ENCODE results near the gene RHBDF1. TPM values are rescaled to one million over a fixed set of nuclear protein-coding genes. Genes with fewer than 3 reads are reported as not detected.

Gene RHBDF1
- polyA plus RNA-seq, 3 donors = 0.20 TPM; not detected in 2

DNA sequence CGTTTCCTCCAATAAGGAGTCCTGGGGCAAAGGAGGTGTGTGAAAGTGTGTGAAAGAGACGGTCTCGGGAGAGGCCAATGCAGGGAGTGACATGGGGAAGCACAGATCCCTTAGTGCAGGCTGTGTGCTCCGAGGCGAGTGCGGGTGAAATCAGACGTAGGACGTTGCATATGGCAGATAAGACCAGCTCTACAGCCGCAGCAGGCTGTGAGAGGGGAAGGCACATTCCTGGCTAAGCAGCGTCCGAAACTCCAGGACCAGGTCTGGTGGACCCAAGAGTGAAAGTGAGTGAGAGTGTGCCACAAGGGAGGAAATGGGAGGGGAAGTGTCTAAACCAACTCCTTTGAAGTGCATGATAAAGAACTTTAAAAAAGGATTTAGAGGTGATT lies 30.4 kb downstream of the RHBDF1 start:
- Histone ChIP-seq H3K4me2 (replicated peaks; ENCODE audit: extremely low read depth, low read length, poor library complexity, severe bottlenecking) (no peak overlapping the region), H3K27ac (ENCODE audit: low read depth in 1 of 2, low read length in 2 of 2) (no peak overlapping the region), H3K4me3 (replicated peaks in 1 of 3; ENCODE audit: low read depth in 2 of 3, low read length in 3 of 3) (no peak overlapping the region), H4K20me1 (ENCODE audit: insufficient read depth, low read length) (no peaks in the 10 kb centered on the region), H2AFZ (ENCODE audit: insufficient read depth, low read depth, low read length, poor library complexity, severe bottlenecking) (no peak overlapping the region), H3K36me3 (replicated peaks in 1 of 2; ENCODE audit: control insufficient read depth in 1 of 2, insufficient read depth in 2 of 2, low read length in 2 of 2) (peaks cover 37 to 55% of the 10 kb centered on the region in 2 donors), H3K79me2 (ENCODE audit: insufficient read depth, low read length) (peaks cover under 1% of the 10 kb centered on the region), H3K9ac (ENCODE audit: insufficient read depth, low read length, poor library complexity, severe bottlenecking) (no peak overlapping the region), H3K27me3 (ENCODE audit: control insufficient read depth in 2 of 2, insufficient read depth in 2 of 2, low read length in 2 of 2) (no peaks in the 10 kb centered on the region), H3K4me1 (ENCODE audit: control insufficient read depth in 1 of 2, insufficient read depth in 2 of 2, low read length in 2 of 2) (peaks cover 8 to 18% of the 10 kb centered on the region in 2 donors), H3K9me3 (replicated peaks in 1 of 2; ENCODE audit: control insufficient read depth in 1 of 2, insufficient read depth in 1 of 2, low read length in 2 of 2) (no peaks in the 10 kb centered on the region)
- no peak for TF ChIP-seq CTCF (IDR thresholded peaks at IDR 0.05)
- no peak for DNase-seq
- WGBS (ENCODE audit: insufficient coverage) = 92% methylated on average over 11 of the region's 11 CpGs
- peaks cover 46 to 55% of the 10 kb centered on the region in 2 donors for H3K36me3 Mint-ChIP-seq
- H3K4me1 Mint-ChIP-seq = peaks cover 27% of the 10 kb centered on the region
- no peaks in the 10 kb centered on the region for H3K9me3 Mint-ChIP-seq
- intact Hi-C loops (cut with micrococcal nuclease) = no loop called here
- H3K4me3 Mint-ChIP-seq = no peak overlapping the region
- peaks cover 0 to 2% (median 0%) of the 10 kb centered on the region in 3 donors for H3K27me3 Mint-ChIP-seq (ENCODE audit: low read depth in 3 of 3)
- H3K27ac Mint-ChIP-seq = peak overlapping the region in 4 of 7 donors; percentile 27 to 57 (median 38)

DNA sequence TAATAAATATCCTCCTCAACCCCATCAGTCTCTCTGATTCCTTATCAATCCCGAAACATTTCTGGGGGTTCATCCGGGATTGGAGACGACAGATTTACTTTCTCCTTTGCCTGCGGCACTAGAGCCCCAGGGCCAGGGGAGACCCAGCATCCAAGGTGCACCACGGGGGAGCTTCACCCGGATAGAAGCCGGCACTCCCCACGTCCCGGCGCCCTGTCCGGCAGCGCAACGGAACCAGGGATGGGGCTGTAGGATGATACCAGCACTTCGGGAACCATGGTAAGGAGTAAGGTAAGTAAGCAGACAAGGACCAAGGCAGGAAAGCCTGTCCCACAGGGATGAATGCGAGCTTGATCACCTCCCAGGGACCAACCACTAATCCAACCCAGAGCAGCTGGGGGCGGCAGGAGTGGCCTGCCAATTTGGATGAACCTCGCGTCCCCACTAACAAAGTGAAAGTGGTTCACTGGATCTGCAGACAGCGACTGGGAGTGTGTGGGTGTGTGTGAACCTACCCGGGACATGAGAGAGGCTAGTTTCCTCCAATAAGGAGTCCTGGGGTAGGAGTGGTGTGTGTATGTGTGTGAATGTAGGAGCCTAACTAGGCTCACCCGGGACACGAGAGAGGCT lies 30.9 kb downstream of the RHBDF1 start:
- Histone ChIP-seq H3K4me1 (ENCODE audit: control insufficient read depth in 1 of 2, insufficient read depth in 2 of 2, low read length in 2 of 2) (peaks cover 8 to 18% of the 10 kb centered on the region in 2 donors), H3K4me3 (replicated peaks in 1 of 3; ENCODE audit: low read depth in 2 of 3, low read length in 3 of 3) (no peak overlapping the region), H3K27me3 (ENCODE audit: control insufficient read depth in 2 of 2, insufficient read depth in 2 of 2, low read length in 2 of 2) (no peaks in the 10 kb centered on the region), H3K36me3 (replicated peaks in 1 of 2; ENCODE audit: control insufficient read depth in 1 of 2, insufficient read depth in 2 of 2, low read length in 2 of 2) (peaks cover 32 to 51% of the 10 kb centered on the region in 2 donors), H3K27ac (ENCODE audit: low read depth in 1 of 2, low read length in 2 of 2) (no peak overlapping the region), H3K9me3 (replicated peaks in 1 of 2; ENCODE audit: control insufficient read depth in 1 of 2, insufficient read depth in 1 of 2, low read length in 2 of 2) (no peaks in the 10 kb centered on the region), H3K9ac (ENCODE audit: insufficient read depth, low read length, poor library complexity, severe bottlenecking) (no peak overlapping the region), H2AFZ (ENCODE audit: insufficient read depth, low read depth, low read length, poor library complexity, severe bottlenecking) (no peak overlapping the region), H3K79me2 (ENCODE audit: insufficient read depth, low read length) (no peaks in the 10 kb centered on the region), H3K4me2 (replicated peaks; ENCODE audit: extremely low read depth, low read length, poor library complexity, severe bottlenecking) (no peak overlapping the region), H4K20me1 (ENCODE audit: insufficient read depth, low read length) (no peaks in the 10 kb centered on the region)
- Mint-ChIP-seq H3K36me3 (peaks cover 45 to 52% of the 10 kb centered on the region in 2 donors), H3K4me3 (no peak overlapping the region), H3K4me1 (peaks cover 27% of the 10 kb centered on the region), H3K27ac (peak overlapping the region in 3 of 7 donors; percentile 27 to 57 (median 41)), H3K9me3 (no peaks in the 10 kb centered on the region), H3K27me3 (ENCODE audit: low read depth in 3 of 3) (peaks cover 0 to 4% (median 0%) of the 10 kb centered on the region in 3 donors)
- intact Hi-C loops (cut with micrococcal nuclease) = no loop called here
- WGBS (ENCODE audit: insufficient coverage) = 99% methylated on average over 20 of the region's 22 CpGs
- TF ChIP-seq CTCF (IDR thresholded peaks at IDR 0.05) = no peak
- no peak for DNase-seq
